Daoy (cell line): ENCODE measurements around the gene PLK3. TPM values are rescaled to one million over a fixed set of nuclear protein-coding genes. Genes with fewer than 3 reads are reported as not detected.

ENCODE experiments used
- total RNA-seq: library from RNA; depleted of rRNA; stranded (reverse); fragments of >200 nt; shearing (Covaris generic); gene quantifications from 2 replicates; pipeline ENCODE4 v1.2.3, GENCODE V29; 2014; rRNA removed

Gene PLK3
- total RNA-seq, 1 experiment from 2014 or later, result 8.5 TPM

Other genes with a start within 250 kb of the PLK3 start
- gene TMEM53, start 125.9 kb upstream of the PLK3 start, total RNA-seq, result 5.5 and 8.2 TPM in 2 replicates
- gene ARMH1, start 125.7 kb upstream of the PLK3 start, total RNA-seq, result not detected in 2 replicates
- not detected in 2 replicates for gene RNU5D-1, start 69.2 kb upstream of the PLK3 start, total RNA-seq
- 110 and 117 TPM in 2 replicates for gene KIF2C, start 60.5 kb upstream of the PLK3 start, total RNA-seq
- 2,762 and 2,795 TPM in 2 replicates for gene RPS8, start 24.8 kb upstream of the PLK3 start, total RNA-seq
- not detected in 2 replicates for gene BEST4, start 12.2 kb upstream of the PLK3 start, total RNA-seq
- not detected in 2 replicates for gene DYNLT4, start 7.0 kb downstream of the PLK3 start, total RNA-seq
- gene BTBD19, start 8.1 kb downstream of the PLK3 start, total RNA-seq, result 0.03 and 0.29 TPM in 2 replicates
- gene PTCH2, start 42.9 kb downstream of the PLK3 start, total RNA-seq, result 0.11 TPM in 1 of 2 replicates, not detected in the other
- gene EIF2B3, start 186.2 kb downstream of the PLK3 start, total RNA-seq, result 60.8 and 70.5 TPM in 2 replicates
- gene HECTD3, start 210.9 kb downstream of the PLK3 start, total RNA-seq, result 14.0 and 17.1 TPM in 2 replicates
- 90.6 and 118 TPM in 2 replicates for gene UROD, start 211.9 kb downstream of the PLK3 start, total RNA-seq